ENCODE results near the gene MLLT3.

Gene MLLT3

DNA sequence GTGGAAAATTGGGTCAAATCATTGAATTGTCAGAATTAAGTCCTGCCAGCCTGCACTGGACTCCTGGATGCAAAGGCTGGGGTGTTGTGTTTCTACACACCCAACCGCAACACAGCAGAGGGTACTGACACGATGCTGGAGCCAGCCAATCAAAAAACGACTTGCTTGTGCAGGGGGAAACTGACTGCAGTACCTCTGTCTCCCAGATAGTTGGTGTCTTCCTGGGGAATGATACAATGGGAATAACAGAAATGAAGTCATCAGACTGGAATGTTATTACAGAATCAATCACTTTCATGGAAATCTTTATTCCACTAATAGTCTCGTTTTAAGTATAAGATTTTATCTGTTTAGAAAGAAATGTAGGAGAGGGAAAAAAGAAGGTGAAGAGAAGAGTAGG lies 330.3 kb downstream of the MLLT3 start:
- no peak for DNase-seq
